Heart right ventricle (tissue), 16 donors: Measurements from ENCODE around the gene CNDP1. TPM values are rescaled to one million over a fixed set of nuclear protein-coding genes. Genes with fewer than 3 reads are reported as not detected.
A peak's percentile ranks its signal among the peaks of the same experiment; 100 is the strongest.

Experiments
- ATAC-seq, 8 donors: fragments of 200-7000 bp; cut with Tn5 transposase; one replicate each; pipeline ENCODE4 v1.9.1; 2020; ENCODE audit warnings: mild to moderate bottlenecking in 8 of 8, moderate library complexity in 8 of 8, moderate number of reproducible peaks in 1 of 8
- DNase-seq, 2 donors: peaks; one replicate each; pipeline ENCODE4 v3.0.0-alpha.2; 2020
- H3K27ac ChIP-seq, 10 donors: fragments of 200-600 bp; sonication (generic) in 2 of 10; one replicate each; pipeline versions ENCODE4 v1.5.0 to v1.8.0; 2020 to 2022; ENCODE audit warnings: mild to moderate bottlenecking in 3 of 10
- H3K27me3 ChIP-seq, 7 donors: fragments of 200-600 bp; one replicate each; pipeline ENCODE4 v1.8.0; 2021 to 2022; ENCODE audit warnings: mild to moderate bottlenecking in 2 of 7
- H3K36me3 ChIP-seq, 9 donors: fragments of 200-600 bp; sonication (generic) in 1 of 9; one replicate each; pipeline versions ENCODE4 v1.5.0 to v1.8.0; 2020 to 2022; ENCODE audit warnings: mild to moderate bottlenecking in 2 of 9
- H3K4me1 ChIP-seq, 9 donors: fragments of 200-600 bp; sonication (generic) in 1 of 9; one replicate each; pipeline versions ENCODE4 v1.5.0 to v1.8.0; 2020 to 2022; ENCODE audit warnings: mild to moderate bottlenecking in 4 of 9
- H3K4me3 ChIP-seq, 10 donors: fragments of 200-600 bp; sonication (generic) in 2 of 10; one replicate each; pipeline versions ENCODE4 v1.5.0 to v1.8.0; 2020 to 2022; ENCODE audit warnings: mild to moderate bottlenecking in 7 of 10, moderate library complexity in 2 of 10
- H3K9me3 ChIP-seq, 11 donors: fragments of 200-600 bp in 10 of 11; sonication (generic) in 2 of 11; one replicate each; pipeline versions ENCODE4 v1.5.0 to v1.8.0; 2013 to 2022; ENCODE audit warnings: mild to moderate bottlenecking in 2 of 11, control low read depth in 1 of 11, moderate library complexity in 1 of 11
- CTCF ChIP-seq, 9 donors: fragments of 200-600 bp; sonication (generic) in 2 of 9; IDR thresholded peaks; one replicate each; pipeline versions ENCODE4 v1.5.0 to v1.8.0; 2021 to 2022; ENCODE audit warnings: antibody characterized with exemption in 9 of 9, mild to moderate bottlenecking in 5 of 9, moderate library complexity in 1 of 9
- WGBS, 2 donors: extraction: QIAGEN DNeasy Blood & Tissue Kit; methylation state at CpG; one replicate each; pipeline ENCODE4 v1.1.7; 2013; ENCODE audit warnings: inconsistent platforms in 1 of 2; 5-methylcytosine and 5-hydroxymethylcytosine counted together
- intact Hi-C, 10 donors: fragments of 100-400 bp; cut with DNase I; formaldehyde crosslinking; loops; one replicate each; pipeline versions ENCODE4 v1.11.1 to v1.14.2; 2022
- polyA plus RNA-seq, 2 donors: library from polyadenylated mRNA; stranded (reverse); fragments of 200-250 nt; gene quantifications; one replicate each; pipeline ENCODE4 v1.2.3, GENCODE V29; 2013
- total RNA-seq, 10 donors: library from RNA; stranded (reverse); fragmentation: NEBNext Ultra II Directional in 3 of 10; extraction: Animal tissue kit (Norgen Biotek cat#: 25700) in 3 of 10; gene quantifications; one replicate each; pipeline versions ENCODE4 v1.2.1 to v1.2.4, GENCODE V29; 2021 to 2023
- donor health status: Arrhythmogenic right ventricular cardiomyopathy.
- donor health status: ischemic (EF 13 %, LVEDD 7.1; RV severe dilation, severe dysfunction).
- donor health status: healthy with polysubstance abuse.
- donor health status: DM: no; HTN: yes; CAD: no.
- donor health status: DM: no; HTN: no; CAD: no.
- donor health status: ischemic (EF 25% LVEDD 6.9; RV normal size, moderate dysfunction).
- donor health status: ischemic (EF 25% LVEDD 5.7; RV mildly dilated, moderate dysfunction).
- donor health status: healthy.
- donor health status: DM: yes; HTN: yes; CAD: no.
- donor health status: Ischemic cardiomyopathy.
- donor health status: ischemic (EF 35%, LVEDD 5.7; RV mildly dilated, moderate dysfunction).
- donor health status: nonischemic (EF 11% LVEDD 7.7; RV severe dilation, severe dysfunction).
- donor health status: DM: yes; HTN: yes; CAD: no.
- donor health status: PGD.
- donor health status: ischemic (EF 29% LVEDD 5.4; RV normal size, mild dysfunction).
- donor health status: nonischemic (EF 23%, LVEDD 6.1; RV moderate dilation, normal function).

Gene CNDP1
- total and polyA plus RNA-seq, 12 donors = 0.11 to 0.12 TPM; not detected in 10

GRCh38 chr18:74489676-74490075 is 44.6 kb upstream of the CNDP1 start:
- intact Hi-C loops = loop anchor here in 8 of 10 donors (5.0 to 10.0 kb wide), 5 partner anchors 55 to 297 kb away; no protein-coding TSS in a partner anchor
- H3K4me1 ChIP-seq = peaks cover 5 to 27% (median 11%) of the 10 kb centered on the region in 9 donors
- no peak overlapping the region for H3K4me3 ChIP-seq
- 40 to 42% methylated on average over 7 of the region's 7 CpGs for WGBS, 2 donors
- H3K27ac ChIP-seq = no peak overlapping the region
- no peak for ATAC-seq
- no peak for TF ChIP-seq CTCF (IDR thresholded peaks at IDR 0.05)
- H3K36me3 ChIP-seq = no peaks in the 10 kb centered on the region
- DNase-seq = no peak
- peaks cover 0 to 5% (median 0%) of the 10 kb centered on the region in 11 donors for H3K9me3 ChIP-seq
- no peaks in the 10 kb centered on the region for H3K27me3 ChIP-seq

- DNase-seq = no peak
- intact Hi-C loops = loop anchor here in 7 of 10 donors (2.0 to 10.0 kb wide), 6 partner anchors 53 to 300 kb away; no protein-coding TSS in a partner anchor
- 92 to 95% methylated on average over 3 of the region's 3 CpGs for WGBS, 2 donors
- H3K36me3 ChIP-seq = no peaks in the 10 kb centered on the region
- H3K4me1 ChIP-seq = peaks cover 0 to 22% (median 7%) of the 10 kb centered on the region in 9 donors
- peaks cover 0 to 5% (median 0%) of the 10 kb centered on the region in 11 donors for H3K9me3 ChIP-seq
- ATAC-seq = no peak
- TF ChIP-seq CTCF (IDR thresholded peaks at IDR 0.05) = no peak
- H3K27me3 ChIP-seq = no peaks in the 10 kb centered on the region
- H3K27ac ChIP-seq = no peak overlapping the region
- no peak overlapping the region for H3K4me3 ChIP-seq
Observed at GRCh38 chr18:74492259-74492658, 42.0 kb upstream of the CNDP1 start.

GRCh38 chr18:74493689-74494088 is 40.6 kb upstream of the CNDP1 start:
- Histone ChIP-seq H3K4me3 (no peak overlapping the region), H3K27me3 (no peaks in the 10 kb centered on the region), H3K27ac (peak overlapping the region in 1 of 10 donors; percentile 15), H3K36me3 (peaks cover 0 to 7% (median 0%) of the 10 kb centered on the region in 9 donors), H3K9me3 (peaks cover 0 to 5% (median 0%) of the 10 kb centered on the region in 11 donors), H3K4me1 (peaks cover 0 to 37% (median 20%) of the 10 kb centered on the region in 9 donors)
- ATAC-seq = no peak
- TF ChIP-seq CTCF (IDR thresholded peaks at IDR 0.05) = peak; percentile 42 to 78 (median 66)
- intact Hi-C loops = loop anchor here in 9 of 10 donors (1.0 to 10.0 kb wide), 8 partner anchors 37 to 301 kb away; partner anchors contain the start of gene DIPK1C (in 1 of the 9)
- 36 to 65% methylated on average over 1 of the region's 1 CpG for WGBS, 2 donors
- peak in 1 of 2 donors; percentile 41 for DNase-seq

- H3K9me3 ChIP-seq = peaks cover 0 to 5% (median 0%) of the 10 kb centered on the region in 11 donors
- WGBS, 2 donors = 69 to 71% methylated on average over 1 of the region's 1 CpG
- H3K4me1 ChIP-seq = peaks cover 0 to 45% (median 28%) of the 10 kb centered on the region in 9 donors
- no peak for ATAC-seq
- no peak for TF ChIP-seq CTCF (IDR thresholded peaks at IDR 0.05)
- H3K27ac ChIP-seq = peak overlapping the region in 1 of 10 donors; percentile 95
- H3K4me3 ChIP-seq = no peak overlapping the region
- intact Hi-C loops = loop anchor here in 8 of 10 donors (2.0 to 10.0 kb wide), 6 partner anchors 38 to 302 kb away; partner anchors contain the start of gene DIPK1C (in 1 of the 8)
- H3K36me3 ChIP-seq = peaks cover 0 to 7% (median 0%) of the 10 kb centered on the region in 9 donors
- no peaks in the 10 kb centered on the region for H3K27me3 ChIP-seq
- no peak for DNase-seq
Observed at GRCh38 chr18:74494514-74494913, 39.8 kb upstream of the CNDP1 start.
